Left ventricle myocardium inferior (tissue), 1 donor: ENCODE data around the gene RALGPS1. TPM values are rescaled to one million over a fixed set of nuclear protein-coding genes. Genes with fewer than 3 reads are reported as not detected.

Source experiments
- DNase-seq: peaks from one replicate; pipeline ENCODE4 v3.0.0-alpha.2; 2020
- H3K27ac ChIP-seq: fragments of 200-600 bp; replicated peaks from 2 replicates; pipeline ENCODE4 v1.8.0; 2021
- H3K27me3 ChIP-seq: fragments of 200-600 bp; 2 replicates; pipeline ENCODE4 v1.8.0; 2021; ENCODE audit warnings: low read depth
- H3K36me3 ChIP-seq: fragments of 200-600 bp; 2 replicates; pipeline ENCODE4 v1.8.0; 2021
- H3K4me1 ChIP-seq: fragments of 200-600 bp; 2 replicates; pipeline ENCODE4 v1.8.0; 2021
- H3K4me3 ChIP-seq: fragments of 200-600 bp; 2 replicates; pipeline ENCODE4 v1.8.0; 2021; ENCODE audit warnings: mild to moderate bottlenecking, moderate library complexity
- H3K9me3 ChIP-seq: fragments of 200-600 bp; replicated peaks from 2 replicates; pipeline ENCODE4 v1.8.0; 2021
- intact Hi-C: fragments of 100-400 bp; cut with micrococcal nuclease; formaldehyde crosslinking; loops from one replicate; pipeline ENCODE4 v1.11.0; 2022
- total RNA-seq: library from RNA; stranded (reverse); fragmentation: NEBNext Ultra II Directional; extraction: Animal tissue kit (Norgen Biotek cat#: 25700); gene quantifications from one replicate; pipeline ENCODE4 v1.2.1, GENCODE V29; 2021
- TF ChIP-seq, protein P1 (sequence below): fragments of 200-600 bp; IDR thresholded peaks from 2 replicates; pipeline ENCODE4 v1.8.0; 2021; ENCODE audit warnings: antibody characterized with exemption, mild to moderate bottlenecking, borderline replicate concordance
- donor health status: DM: no; HTN: yes; CAD: no; lungs with severe emphysema.

Gene RALGPS1
- total RNA-seq, 1 donor from 2014 or later: 18.9 TPM

DNA sequence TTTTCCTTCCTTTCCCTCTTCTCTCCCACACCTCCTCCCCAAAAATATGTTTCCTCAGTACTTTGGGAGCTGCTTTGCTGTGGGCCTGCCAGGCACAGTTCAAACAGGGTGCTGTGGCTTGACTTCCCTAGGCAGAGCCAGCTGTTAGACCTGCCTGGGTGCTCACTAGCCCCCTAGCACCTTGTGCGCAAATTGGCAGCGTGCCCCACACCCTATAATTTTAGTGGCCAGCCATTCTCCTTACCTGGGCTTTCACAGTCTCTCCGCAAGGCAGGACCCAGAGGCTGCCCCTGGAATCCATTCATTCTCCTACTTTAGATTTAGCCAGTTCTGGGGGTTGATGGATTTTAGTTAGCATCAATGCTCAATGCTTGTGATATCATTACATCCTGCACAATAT is 135.6 kb downstream of the RALGPS1 start:
- Histone ChIP-seq H3K36me3 (no peaks in the 10 kb centered on the region), H3K27me3 (no peaks in the 10 kb centered on the region), H3K9me3 (no peaks in the 10 kb centered on the region), H3K4me1 (peaks cover 72% of the 10 kb centered on the region), H3K27ac (peak overlapping the region; percentile 62), H3K4me3 (no peak overlapping the region)
- no peak for DNase-seq
- intact Hi-C loops: no loop called here
- TF ChIP-seq, protein P1, sequence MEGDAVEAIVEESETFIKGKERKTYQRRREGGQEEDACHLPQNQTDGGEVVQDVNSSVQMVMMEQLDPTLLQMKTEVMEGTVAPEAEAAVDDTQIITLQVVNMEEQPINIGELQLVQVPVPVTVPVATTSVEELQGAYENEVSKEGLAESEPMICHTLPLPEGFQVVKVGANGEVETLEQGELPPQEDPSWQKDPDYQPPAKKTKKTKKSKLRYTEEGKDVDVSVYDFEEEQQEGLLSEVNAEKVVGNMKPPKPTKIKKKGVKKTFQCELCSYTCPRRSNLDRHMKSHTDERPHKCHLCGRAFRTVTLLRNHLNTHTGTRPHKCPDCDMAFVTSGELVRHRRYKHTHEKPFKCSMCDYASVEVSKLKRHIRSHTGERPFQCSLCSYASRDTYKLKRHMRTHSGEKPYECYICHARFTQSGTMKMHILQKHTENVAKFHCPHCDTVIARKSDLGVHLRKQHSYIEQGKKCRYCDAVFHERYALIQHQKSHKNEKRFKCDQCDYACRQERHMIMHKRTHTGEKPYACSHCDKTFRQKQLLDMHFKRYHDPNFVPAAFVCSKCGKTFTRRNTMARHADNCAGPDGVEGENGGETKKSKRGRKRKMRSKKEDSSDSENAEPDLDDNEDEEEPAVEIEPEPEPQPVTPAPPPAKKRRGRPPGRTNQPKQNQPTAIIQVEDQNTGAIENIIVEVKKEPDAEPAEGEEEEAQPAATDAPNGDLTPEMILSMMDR: no peak

DNA sequence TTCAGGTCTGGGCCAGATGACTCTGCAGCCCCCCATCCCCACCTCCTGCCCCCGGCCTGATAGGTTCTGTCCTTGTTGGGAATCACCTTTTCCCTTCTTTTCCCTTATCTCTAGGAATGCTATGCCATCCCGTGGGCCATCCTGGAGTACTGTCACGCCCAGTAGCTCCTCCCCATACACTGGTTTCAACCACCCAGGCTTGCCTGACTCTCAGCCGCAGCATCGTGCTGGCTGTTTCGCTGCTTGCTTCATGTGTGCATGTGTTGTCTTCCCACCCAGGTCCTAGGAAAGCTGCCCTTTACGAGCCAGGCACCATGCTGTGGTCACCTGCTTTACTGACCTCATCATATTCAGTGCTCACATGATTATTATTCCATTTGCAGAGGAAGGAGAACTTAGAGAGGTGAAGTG is 136.0 kb downstream of the RALGPS1 start:
- intact Hi-C loops: no loop called here
- Histone ChIP-seq H3K27me3 (no peaks in the 10 kb centered on the region), H3K4me3 (no peak overlapping the region), H3K9me3 (no peaks in the 10 kb centered on the region), H3K27ac (peak overlapping the region; percentile 11), H3K4me1 (peaks cover 77% of the 10 kb centered on the region), H3K36me3 (no peaks in the 10 kb centered on the region)
- TF ChIP-seq, protein P1: no peak
- no peak for DNase-seq

DNA sequence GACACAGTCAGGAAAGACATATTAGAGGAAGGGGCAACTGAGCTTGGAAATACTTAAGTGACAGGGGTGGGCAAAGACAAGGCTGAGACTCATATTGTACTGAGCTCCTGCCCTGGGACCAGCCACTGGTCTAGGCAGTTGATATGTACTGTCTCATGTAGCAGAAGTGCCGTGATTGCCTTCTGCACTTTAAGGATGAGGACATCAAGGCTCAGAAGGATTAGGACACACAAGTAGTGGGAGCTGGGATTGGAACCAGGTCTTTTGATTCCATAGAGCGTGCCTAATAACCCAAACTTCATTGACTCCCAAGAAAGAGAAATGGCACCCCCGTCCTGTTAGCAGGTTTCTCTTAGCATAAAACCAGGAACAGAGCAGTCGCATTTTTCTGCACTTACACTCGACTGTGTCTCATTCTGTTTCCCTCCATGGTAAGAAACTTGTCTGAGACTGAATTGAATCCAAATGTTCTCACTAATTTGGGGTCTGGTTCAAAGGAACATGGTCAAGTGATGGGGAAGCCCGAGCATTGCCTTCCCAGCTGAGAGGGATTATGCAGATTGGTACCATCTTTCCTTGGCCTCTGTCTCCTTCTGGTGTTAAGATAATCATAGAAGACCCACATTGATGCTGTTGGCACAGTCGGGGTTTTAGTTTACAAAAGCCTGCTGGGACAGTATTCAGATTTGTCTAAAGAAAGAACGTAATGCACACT is 137.5 kb downstream of the RALGPS1 start:
- peak overlapping the region; percentile 74 for H3K27ac ChIP-seq
- no peaks in the 10 kb centered on the region for H3K36me3 ChIP-seq
- no peak overlapping the region for H3K4me3 ChIP-seq
- peaks cover 91% of the 10 kb centered on the region for H3K4me1 ChIP-seq
- DNase-seq: no peak
- no peaks in the 10 kb centered on the region for H3K9me3 ChIP-seq
- TF ChIP-seq, protein P1: no peak
- no peaks in the 10 kb centered on the region for H3K27me3 ChIP-seq
- intact Hi-C loops: no loop called here

DNA sequence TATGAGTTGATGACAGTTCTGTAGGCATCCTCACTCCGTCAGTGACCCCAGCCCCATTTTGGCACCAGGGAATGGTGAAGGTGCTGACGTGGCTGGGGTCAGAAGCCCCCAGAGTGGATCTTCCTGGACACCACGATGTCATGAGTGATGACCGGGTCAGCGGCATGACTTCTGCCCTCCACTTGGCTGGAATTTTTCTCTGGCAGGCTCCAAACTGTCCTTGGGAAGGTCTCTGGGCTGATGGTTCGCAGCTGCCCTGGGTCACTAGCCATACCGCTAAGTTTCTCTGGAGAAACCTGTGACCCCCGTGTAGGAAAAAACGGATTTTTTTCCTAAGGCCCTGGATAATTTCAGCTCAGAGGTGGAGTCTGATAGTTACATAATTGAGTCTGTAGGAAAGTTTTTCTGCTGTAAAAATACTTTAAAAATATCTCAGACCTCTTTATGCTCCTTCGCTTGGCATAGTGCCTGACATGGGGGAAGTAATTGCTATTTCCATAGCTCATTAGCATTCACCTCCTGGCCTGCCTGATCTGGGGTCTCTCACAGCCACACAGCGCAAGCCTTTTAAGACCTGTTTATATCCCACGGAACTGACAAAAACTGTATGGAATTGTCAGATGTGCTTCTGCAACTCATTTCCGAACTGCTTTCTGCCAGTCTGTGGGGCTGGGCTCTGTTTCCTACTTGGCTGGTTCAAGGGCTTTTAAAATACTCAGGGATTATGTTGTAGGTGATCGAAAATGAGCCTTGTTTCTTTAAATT is 138.7 kb downstream of the RALGPS1 start:
- H3K9me3 ChIP-seq: no peaks in the 10 kb centered on the region
- H3K27ac ChIP-seq: peak overlapping the region; percentile 74
- H3K36me3 ChIP-seq: no peaks in the 10 kb centered on the region
- no peak for DNase-seq
- no peak overlapping the region for H3K4me3 ChIP-seq
- H3K27me3 ChIP-seq: no peaks in the 10 kb centered on the region
- intact Hi-C loops: no loop called here
- peaks cover 98% of the 10 kb centered on the region for H3K4me1 ChIP-seq
- TF ChIP-seq, protein P1: no peak

DNA sequence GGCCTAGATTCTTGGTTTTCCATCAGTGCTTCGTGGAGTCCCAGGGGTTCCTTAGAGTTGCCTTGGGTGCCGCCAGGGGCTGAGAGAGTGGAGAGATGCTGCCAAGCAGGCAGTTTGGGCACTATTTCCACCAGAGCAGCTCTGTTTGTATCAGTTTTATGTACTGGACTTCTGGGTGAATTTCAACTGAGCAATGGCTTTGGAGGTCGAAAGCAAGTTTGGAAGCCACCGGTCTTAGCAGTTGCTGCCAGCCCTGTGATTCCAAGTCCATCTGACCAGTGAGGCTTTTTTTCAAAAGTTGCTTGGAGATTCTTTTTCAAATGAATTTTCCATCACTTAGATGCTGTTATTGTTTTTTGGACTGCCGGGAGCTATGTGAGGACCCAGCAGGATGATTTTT is 139.4 kb downstream of the RALGPS1 start:
- Histone ChIP-seq H3K27ac (peak overlapping the region; percentile 74), H3K27me3 (no peaks in the 10 kb centered on the region), H3K4me1 (peaks cover 98% of the 10 kb centered on the region), H3K9me3 (no peaks in the 10 kb centered on the region), H3K4me3 (no peak overlapping the region), H3K36me3 (no peaks in the 10 kb centered on the region)
- TF ChIP-seq, protein P1: no peak
- intact Hi-C loops: no loop called here
- no peak for DNase-seq
